ENCODE results near the gene BCL10.

Gene BCL10

DNA sequence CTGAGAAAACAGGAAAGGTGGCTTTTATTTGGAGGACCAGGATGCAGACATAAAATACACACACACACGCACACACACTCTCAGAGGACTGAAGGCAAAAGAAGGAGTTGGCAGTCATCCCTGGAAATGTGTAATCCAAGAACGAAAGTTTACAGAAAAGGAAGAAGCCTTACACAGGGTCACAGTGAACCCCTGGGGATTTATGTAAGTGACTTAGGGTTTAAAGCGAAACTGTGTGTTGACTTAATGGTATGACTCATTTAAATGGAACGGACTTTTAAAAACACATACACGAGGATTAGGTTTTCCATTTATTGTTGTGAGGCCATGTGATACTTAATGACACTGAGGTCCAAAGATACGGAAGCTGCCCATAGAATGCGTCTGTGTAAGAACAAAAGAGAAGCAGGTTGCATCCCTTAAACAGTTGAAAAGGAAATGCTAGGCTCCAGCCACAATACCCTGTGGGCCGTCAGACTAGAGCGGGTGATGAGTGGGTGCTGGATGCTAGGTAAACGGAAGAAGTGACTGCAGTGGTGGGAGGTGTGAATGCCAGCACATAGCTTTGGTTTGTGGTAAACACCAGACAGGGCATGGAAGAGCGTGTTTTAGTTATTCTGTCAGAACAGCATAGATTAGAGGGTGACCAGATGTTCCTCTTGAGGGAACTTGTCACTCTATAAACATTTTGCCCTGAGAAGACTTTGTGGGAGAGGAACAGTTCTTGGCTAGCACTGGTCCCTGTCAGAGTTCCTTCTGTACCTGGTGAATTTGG, 21.6 kb upstream of the BCL10 start:
- DNase-seq, result peak; percentile 69

DNA sequence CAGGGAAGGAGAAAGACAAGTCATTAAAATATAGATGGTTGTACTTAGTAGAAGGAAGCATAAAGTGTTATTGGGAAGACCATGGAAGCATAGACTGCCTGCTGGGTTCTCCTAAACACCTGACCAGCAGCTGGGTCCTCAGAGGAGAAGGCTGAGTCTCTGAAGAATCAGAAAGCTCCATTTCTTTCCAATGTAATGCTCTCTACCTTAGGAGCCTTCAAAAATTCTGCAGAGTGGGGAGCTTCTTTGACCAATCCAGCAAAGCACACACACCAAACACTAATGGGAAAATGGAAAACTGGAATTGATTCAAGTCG, 21.1 kb upstream of the BCL10 start:
- no peak for DNase-seq

DNA sequence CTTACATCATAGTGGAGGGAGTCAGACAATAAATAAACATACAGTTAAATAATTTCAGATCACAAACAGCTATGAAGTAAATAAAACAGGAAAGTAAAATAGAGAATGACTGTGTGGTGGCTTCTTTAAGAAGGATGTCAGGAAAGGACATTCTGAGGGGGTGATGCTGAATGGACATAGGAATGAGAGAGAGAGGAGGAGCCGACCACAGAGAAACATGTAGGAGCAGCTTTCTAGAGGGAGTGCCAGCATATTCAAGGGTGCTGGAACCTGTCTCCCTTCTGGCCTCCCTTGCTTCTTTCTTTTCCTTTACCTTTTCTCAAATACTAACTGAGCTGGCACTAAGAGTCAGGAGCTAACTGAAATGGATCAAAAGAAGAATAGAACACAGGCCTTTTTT, 20.5 kb upstream of the BCL10 start:
- DNase-seq, result no peak

DNA sequence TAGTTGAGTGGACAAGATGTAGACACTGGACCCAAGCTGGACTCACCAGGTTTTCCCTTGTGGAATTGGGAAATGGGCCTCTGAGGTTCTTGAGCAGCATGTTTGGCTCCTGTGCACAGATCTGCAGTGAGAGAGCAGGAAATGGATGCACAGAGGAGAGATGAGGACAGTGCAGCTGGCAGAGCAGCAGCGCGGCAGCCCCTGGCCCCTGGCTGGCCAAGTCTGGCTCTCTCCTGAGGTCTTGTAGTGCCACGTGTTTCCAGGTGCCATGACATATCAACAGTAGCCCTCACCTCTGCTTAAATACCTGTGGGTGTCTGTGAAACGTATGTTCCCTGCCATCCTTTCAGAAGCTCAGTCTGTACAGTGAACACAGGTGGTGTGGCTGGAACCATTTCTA, 19.2 kb upstream of the BCL10 start:
- no peak for DNase-seq

DNA sequence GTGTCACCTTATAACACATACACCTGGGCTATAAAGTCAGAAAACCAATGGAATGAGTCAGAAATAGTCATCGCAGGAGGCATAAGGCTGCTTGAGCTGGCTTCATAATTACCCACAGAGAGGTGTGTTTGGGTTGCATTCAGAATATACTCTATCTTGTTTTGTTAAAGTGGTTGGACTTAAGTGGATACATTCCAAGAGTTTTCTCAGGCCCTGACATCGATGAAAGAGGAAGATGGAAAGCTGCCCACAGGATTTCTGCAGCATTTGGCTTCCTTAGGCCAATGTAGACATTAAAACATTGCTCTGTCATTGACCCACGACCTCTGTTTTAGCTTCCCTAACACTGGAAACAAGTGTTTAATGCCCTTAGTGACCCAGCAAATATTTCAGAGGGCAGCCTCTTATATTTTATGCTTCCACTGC, 18.6 kb upstream of the BCL10 start:
- DNase-seq, result no peak

DNA sequence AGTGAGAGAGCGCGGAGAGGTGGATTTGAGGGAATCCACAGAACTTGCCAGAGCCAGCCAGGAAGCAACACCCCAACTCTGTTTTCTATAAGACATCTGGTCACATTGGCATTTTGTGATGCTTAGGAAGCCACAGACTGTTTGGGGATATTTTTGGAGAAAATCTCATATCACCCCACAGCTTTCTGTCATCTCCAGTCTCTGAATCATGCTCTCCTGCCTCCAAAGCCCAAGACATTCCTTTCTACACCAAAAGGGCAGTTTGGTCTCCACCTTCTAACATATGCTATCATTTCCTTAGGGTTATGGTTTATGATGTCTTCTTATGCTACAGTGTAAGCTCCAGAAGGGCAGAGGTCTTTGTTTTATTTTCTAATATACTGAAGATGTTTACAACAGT, 14.4 kb upstream of the BCL10 start:
- no peak for DNase-seq

DNA sequence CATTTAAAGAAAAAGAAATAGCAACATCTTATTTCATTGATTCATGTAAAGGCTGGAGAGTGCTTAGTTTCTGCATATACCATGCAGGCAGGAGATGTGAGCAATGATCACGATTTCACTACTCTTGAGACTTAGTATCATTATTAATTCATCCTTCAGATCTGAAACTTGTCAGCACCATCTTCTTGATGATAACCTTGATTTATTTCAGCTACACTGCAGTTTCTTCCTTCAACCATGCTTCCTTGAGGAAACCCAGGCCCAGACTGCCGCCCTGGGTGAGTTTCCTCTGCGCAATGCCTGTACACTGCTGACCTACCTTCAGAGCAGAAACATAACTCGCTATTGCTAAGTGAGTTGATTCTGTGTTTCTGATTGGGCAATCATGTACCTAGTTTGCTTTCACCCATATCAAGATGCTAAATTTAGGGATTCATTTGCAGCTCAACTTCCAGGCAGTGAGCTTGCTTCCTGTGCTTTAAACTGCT, 13.5 kb upstream of the BCL10 start:
- DNase-seq, result no peak

DNA sequence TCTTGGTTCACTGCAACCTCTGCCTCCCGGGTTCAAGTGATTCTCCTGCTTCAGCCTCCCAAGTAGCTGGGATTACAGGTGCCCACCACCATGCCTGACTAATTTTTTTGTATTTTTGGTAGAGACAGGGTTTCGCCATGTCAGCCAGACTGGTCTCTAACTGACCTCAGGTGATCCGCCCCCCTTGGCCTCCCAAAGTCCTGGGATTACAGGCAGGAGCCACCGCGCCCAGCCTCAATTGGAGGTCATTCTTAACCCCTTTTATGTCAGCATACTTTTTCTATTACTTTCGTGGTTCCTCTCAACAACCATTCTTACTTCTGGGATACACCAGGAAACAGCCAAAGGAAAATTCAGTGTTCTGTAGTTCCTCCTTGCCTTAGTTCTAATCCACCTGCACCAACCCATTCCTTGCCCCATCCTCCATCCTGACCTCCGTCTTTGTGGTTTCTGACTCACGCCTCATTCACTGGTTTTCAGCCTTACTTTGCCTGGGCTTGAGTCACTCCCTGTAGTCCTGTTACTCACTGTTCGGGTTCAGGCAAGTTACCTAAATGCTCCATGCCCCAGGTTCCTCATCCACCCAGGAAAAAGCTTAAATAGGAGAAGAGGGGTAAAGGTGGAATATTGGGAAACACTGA, 12.9 kb upstream of the BCL10 start:
- no peak for DNase-seq

DNA sequence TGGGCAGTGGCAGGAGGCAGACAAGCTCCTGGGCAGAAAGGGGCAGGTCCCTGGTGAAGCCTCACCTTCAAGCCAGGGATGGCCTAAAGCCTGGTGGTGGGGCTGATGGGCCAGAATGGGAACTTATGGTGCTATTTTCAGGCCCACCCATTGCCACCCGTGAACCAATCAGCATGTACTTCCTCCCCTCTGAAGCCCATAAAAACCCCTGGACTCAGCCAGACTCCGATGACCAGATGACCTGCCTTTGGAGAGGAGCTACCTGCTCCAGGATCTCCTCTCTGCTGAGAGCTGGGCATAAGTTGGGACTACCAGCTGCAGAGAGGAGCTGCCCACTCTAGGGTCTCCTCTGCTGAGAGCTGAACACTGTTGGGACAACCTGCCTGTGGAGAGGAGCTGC, 7.8 kb upstream of the BCL10 start:
- no peak for DNase-seq

DNA sequence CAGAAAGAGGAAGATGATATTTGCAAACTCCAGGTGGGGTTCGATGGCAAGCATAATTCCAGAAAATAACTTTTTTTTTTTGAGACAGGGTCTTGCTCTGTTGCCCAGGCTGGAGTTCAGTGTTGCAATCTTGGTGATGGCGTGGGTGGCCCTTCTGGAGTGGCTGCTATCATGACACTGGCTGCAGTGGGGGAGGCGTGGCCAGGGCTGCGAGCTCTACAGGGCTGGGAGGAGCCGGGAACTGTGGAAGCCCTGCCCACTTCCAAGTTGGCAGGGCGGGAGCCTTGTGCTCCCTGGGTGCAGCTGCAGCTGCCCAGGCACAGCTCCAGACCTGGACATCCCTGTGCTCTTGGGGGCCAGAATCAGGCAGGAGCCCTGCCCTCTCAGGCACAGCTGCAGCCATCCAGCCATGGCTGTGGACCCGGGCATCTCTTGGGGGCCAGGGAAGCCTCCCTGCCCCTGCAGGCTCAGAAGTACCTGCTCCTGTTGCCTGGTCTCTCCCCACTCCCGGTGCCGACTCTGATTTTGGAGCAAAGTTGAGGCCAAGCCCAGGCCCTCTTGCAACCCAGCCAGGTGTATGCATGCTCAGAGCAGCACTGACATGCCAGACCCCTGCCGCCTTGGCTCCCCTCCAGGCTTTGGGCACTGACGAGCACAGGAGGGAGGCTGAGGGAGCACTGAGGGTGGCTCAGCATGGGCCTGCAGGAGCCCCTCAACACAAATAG, 7.2 kb upstream of the BCL10 start:
- DNase-seq, result no peak

DNA sequence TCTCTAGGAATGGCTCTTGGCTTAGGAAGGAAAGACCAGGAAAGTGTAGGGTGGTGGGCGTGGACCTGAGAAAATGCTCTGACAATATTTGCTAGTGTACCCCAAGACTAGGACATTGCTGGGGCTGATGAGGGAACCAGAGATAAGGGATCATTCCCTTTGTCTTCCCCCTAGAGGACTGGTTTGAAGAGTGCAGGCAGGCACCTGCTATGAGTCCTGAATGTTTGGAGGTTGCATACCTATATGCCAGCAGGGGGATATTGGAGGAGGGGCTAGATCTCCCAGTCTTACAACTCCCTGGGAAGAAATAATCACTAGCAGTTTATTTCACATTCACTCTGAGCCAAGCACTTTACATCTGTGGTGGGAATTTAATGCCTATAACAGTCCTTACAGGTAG, 6.0 kb upstream of the BCL10 start:
- DNase-seq, result no peak

DNA sequence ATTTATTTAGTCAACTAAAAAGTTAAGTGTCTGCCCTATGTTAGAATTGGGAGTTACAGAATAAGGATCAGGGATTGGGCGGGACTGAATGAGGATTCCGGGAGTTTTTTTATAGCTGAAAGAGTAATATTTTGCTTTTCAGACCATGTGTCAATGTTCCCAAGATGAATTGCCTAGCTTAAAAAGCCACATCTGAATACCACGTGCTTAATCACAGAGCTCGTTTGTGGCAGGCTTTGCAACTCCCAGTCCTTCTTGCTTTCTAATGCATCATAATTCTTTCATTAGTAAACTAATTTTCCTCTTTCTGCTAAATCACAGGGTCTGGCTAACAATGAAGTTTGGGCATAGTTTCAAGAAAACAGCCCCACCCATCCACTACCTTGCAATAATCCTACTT, 4.2 kb upstream of the BCL10 start:
- no peak for DNase-seq

DNA sequence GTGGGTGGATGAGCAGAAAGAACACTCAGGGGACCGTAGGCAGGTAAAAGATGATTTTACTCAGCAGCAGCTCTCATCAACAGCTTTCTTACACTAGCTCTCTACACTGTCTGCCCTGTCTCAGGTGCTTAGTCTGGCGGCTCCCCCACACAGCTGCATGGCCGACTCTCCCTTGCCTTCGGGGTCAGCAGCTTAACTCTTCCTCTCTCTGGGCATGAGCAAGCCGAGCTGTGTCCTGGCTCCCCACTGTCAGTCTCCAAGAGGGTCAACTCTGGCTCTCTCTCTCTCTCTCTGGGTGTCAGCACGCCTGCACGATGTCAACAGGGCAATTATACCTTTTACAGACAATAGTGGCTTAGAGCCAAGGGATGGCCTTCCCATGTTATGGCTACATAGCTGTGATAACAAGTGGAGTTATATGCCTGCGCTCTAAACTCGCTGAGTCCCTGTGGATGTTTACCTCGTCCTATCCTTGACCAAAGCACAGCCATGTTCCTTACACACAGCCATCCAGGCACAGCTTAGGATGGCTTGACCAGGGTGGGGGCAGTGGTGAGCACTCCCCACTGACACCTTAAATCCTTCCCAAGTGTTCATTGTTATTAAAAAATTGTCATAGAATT, 3.1 kb upstream of the BCL10 start:
- no peak for DNase-seq

DNA sequence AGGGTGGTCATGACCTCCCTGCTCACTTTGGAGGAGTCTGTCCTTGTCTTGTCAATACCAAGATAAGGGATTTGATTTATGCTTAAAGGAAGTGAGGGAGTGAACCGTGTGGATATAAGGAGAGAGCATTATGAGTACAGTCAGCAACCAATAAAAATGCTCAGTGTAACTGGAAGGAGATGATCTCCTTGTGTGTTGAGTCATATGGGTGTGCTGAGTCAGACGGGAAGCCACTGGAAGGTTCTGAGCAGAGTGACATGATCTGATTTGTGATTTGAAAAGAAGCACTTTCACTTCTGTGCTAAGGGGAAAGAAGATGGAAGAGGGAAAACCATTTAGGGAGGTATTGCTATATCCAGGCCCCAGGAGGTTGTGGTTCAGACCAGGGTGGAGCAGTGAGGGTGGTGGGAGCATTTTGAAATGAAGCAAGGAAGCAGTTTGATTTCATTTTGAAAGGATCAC, 2.5 kb upstream of the BCL10 start:
- no peak for DNase-seq

DNA sequence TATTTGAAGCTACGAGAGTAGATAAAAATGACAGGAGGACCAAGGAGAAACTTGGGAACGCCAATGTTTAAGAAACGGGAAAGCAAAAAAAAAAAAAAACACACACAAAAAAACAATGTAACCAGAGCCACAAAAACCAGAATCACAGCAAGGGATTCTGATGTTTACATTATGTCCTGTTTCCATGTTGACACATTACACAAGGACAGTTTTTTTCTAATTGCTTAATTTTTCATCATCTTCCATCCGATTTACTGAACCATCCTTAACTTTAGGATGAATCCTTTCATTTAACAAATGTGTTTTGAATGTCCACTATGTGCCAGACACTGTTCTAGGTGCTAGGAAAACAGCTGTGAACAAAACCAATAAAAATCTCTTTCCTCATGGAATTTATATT, 1.4 kb upstream of the BCL10 start:
- no peak for DNase-seq

DNA sequence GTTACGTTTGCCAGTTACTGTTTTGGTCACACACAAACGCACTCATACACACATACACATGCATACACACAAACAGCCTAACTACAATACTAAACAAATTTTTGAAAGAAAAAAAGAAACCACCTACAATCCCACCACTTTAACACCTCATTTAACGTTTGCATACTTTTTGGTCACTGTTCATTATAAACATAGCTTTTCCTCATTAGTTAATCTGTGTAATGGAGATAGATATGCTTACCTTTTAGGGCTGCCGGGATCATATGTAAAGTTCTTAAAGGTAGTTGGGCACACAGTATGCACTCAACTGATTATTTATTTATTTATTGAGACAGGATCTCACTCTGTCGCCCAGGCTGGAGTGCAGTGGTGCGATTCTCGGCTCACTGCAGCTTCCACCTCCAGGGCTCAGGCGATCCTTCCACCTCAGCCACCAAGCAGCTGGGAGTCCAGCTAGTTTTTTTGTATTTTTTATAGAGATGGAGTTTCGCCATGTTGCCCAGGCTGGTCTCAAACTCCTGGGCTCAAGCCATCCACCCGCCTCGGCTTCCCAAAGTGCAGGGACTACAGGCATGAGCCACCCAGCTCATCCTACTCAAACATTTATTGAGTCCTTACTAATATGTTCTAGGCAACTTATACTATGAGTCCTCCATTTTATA, 677 bp upstream of the BCL10 start:
- no peak for DNase-seq

DNA sequence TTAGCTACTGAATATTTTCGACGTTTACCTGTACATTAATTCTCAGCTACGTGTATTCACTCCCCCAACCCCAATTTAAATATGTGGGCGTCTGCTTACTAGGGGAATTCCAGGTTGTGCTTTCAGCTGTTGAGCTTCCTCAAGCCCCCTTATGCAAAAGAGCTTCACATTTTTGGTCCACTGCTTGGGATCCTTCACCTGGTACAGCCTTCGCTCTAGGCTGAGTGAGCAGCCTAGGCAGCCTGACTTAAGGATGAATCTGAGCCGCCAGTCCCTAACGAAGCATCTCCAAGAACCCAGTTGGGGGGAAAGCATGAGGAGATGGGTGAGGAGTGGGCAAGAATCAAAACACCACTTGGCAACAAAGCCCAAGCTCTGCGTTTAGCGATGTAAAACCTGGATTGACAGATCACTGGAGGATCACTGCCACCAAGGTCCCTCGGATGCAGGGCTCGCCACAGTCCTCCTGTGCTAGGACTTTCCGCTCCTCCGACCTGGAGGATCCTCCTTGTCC, 674 bp downstream of the BCL10 start:
- no peak for DNase-seq

DNA sequence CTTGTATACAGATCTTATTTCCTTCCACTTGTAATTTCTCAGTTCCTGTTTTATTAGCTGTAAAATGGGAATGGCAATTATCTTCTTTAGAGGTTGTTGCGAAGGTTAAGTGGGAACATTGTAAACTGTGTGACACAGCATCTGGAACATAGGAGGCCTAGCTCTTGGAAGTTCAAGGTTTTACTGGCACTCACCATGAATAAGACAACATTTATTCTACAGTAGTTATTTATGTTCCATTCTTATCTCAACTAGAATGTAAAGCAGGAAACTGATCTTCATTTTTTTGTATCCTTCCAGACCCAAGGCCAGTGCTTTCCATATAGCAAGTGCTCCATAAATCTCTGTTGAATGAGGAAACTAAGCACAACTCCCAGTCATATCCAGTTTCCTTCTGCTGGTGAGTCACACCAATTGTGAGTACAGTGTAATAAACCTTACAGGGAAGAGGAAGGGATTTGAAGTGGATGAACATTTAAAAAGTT, 1.4 kb downstream of the BCL10 start:
- no peak for DNase-seq

DNA sequence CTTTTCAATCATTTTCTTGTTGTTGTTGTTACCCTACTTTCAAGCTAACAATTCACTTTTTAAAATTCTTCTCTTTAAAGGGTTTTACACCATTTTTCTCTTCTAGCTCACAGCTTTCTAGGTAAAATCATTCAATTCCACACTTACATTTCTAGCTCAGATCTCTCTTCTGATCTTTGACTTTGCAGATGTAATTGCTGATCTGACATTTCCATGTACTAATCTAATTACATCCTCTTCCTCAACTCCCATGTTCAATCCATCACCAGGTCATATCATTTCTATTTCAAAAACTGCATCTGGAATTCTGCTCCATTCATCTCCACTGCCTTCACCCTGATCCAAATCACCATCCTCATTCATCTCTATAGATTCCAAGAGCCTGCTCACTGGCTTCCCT, 3.0 kb downstream of the BCL10 start:
- DNase-seq, result no peak

DNA sequence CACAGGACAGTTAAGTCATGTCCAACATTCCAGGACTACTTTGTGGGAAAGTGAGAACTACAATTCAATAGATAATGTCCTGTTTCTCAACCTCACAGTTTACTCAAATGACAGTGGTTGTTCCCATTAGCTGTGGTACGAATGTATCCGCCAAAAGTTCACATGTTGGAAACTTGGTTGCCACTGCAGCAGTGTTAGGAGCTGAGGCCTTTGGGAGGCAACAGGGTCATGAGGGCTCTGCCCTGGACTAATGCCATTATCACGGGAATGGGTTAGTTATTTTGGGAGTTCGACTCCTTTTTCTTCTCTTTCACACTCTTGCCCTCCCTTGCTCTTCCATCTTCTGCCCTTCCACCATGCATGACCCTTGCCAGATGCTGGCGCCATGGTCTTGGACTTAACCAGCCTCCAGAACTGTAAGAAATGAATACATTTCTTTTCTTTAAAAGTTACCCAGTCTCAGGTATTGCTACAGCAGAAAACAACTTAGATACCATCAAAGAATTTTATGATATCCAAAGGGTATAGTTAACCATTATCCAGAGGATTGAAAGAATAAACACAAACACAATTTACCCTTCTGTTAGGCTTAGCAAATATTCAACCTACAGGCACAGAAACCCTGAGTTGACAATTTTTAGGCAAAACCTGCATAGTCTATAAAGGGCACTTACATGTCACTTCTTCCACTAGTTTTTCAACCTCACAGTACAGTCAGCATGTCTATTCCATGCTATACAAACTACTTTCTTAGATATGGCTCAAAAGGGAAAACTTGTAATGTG, 7.4 kb downstream of the BCL10 start:
- no peak for DNase-seq

DNA sequence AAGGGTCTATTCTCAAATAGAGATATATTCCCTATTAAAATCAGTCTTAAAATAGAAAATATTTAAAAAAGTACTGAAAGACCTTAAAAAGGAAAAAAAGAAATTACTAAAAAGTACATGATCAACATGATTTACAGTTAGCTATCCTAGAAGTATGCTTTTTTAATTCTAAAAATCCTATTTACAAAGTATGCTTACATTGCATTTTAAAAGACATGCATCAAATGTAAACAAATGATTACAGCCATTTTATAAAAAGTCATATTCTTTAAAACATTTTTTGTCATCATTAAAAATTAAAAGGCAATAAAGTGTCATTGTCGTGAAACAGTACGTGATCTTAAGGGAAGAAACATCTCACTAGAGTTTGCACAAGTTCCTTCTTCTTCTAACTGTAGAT, 9.1 kb downstream of the BCL10 start:
- DNase-seq, result no peak

DNA sequence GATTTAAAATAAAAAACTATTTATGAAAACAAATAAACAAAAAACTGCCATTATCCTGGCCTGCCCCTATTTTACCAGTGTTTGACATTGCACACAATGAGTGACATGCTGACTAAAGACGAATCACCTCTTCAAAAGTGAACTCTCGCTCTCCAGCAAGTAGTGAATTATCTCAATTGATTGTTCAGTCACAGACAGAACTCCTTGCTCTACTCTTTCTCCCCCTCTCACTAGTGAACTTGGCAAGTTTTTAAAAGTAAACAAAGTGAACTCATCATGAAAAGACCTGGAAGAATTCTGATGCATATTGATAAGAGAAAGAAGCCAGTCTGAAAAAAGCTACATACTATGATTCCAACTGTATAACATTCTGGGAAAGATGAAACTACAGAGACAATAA, 12.3 kb downstream of the BCL10 start:
- no peak for DNase-seq

Data from left hindlimb (tissue), 1 donor.